GM18505 (cell line): ENCODE results near the gene TDRD12.
"Not testable (repeated sequence)": the region's sequence is repeated elsewhere in the genome, so short reads cannot be mapped to it uniquely, and the experiment has no call there.

ENCODE experiments used
- ATAC-seq: cut with Tn5 transposase; IDR thresholded peaks from one replicate; pipeline ENCODE4 v1.9.1; 2021; ENCODE audit not compliant: unreplicated experiment
- POLR2A ChIP-seq: IDR thresholded peaks from 4 replicates; pipeline ENCODE4 v1.6.1; 2011; ENCODE audit warnings: borderline replicate concordance; ENCODE audit not compliant: insufficient read depth, insufficient read length; ENCODE audit errors: extremely low read depth

Gene TDRD12

GRCh38 chr19:32837531-32837930, 118.0 kb downstream of the TDRD12 start:
- ATAC-seq: no peak
- TF ChIP-seq POLR2A: no peak

- ATAC-seq: no peak
- TF ChIP-seq POLR2A: no peak
Observed at GRCh38 chr19:32842061-32842460, 122.5 kb downstream of the TDRD12 start.

GRCh38 chr19:32843716-32844245, 124.2 kb downstream of the TDRD12 start:
- no peak for ATAC-seq
- no peak for TF ChIP-seq POLR2A

GRCh38 chr19:32848035-32848434, 128.5 kb downstream of the TDRD12 start:
- not testable (repeated sequence) for ATAC-seq

GRCh38 chr19:32852216-32852615, 132.6 kb downstream of the TDRD12 start:
- no peak for ATAC-seq
- no peak for TF ChIP-seq POLR2A

GRCh38 chr19:32856818-32857217, 137.3 kb downstream of the TDRD12 start:
- ATAC-seq: not testable (repeated sequence)

GRCh38 chr19:32857584-32857983, 138.0 kb downstream of the TDRD12 start:
- no peak for TF ChIP-seq POLR2A
- no peak for ATAC-seq

GRCh38 chr19:32858155-32858554, 138.6 kb downstream of the TDRD12 start:
- TF ChIP-seq POLR2A: no peak
- no peak for ATAC-seq

- TF ChIP-seq POLR2A: no peak
- no peak for ATAC-seq
Observed at GRCh38 chr19:32858559-32858958, 139.0 kb downstream of the TDRD12 start.

- TF ChIP-seq POLR2A: no peak
- no peak for ATAC-seq
Observed at GRCh38 chr19:32859591-32859990, 140.0 kb downstream of the TDRD12 start.

GRCh38 chr19:32861596-32861995, 142.0 kb downstream of the TDRD12 start:
- no peak for TF ChIP-seq POLR2A
- no peak for ATAC-seq

- no peak for ATAC-seq
- no peak for TF ChIP-seq POLR2A
Observed at GRCh38 chr19:32862173-32862572, 142.6 kb downstream of the TDRD12 start.

GRCh38 chr19:32862741-32863140, 143.2 kb downstream of the TDRD12 start:
- no peak for ATAC-seq
- no peak for TF ChIP-seq POLR2A

- no peak for ATAC-seq
- no peak for TF ChIP-seq POLR2A
Observed at GRCh38 chr19:32863301-32863700, 143.7 kb downstream of the TDRD12 start.

- no peak for ATAC-seq
- no peak for TF ChIP-seq POLR2A
Observed at GRCh38 chr19:32863841-32864240, 144.3 kb downstream of the TDRD12 start.
